Tibial artery (tissue), 4 donors: ENCODE results near the gene SP3.

Experiments
- DNase-seq, 2 donors: peaks; one replicate each; pipeline ENCODE4 v3.0.0-alpha.2; 2019
- H3K27ac ChIP-seq, 2 donors: fragments of 200-600 bp; sonication (generic) in 1 of 2; 1 replicate in 1 of 2; 2 replicates in 1 of 2; pipeline ENCODE4 v1.5.1; 2018 to 2019; ENCODE audit warnings: mild to moderate bottlenecking in 1 of 2
- H3K27me3 ChIP-seq, 2 donors: fragments of 200-600 bp; sonication (generic) in 1 of 2; one replicate each; pipeline versions ENCODE4 v1.5.1 to v1.6.0; 2016 to 2019
- H3K36me3 ChIP-seq, 3 donors: fragments of 200-600 bp; sonication (generic) in 2 of 3; one replicate each; pipeline ENCODE4 v1.5.1; 2016 to 2019; ENCODE audit warnings: mild to moderate bottlenecking in 2 of 3
- H3K4me1 ChIP-seq, 4 donors: fragments of 200-600 bp; sonication (generic) in 2 of 4; 1 replicate in 3 of 4; 2 replicates in 1 of 4; pipeline ENCODE4 v1.5.1; 2016 to 2019
- H3K4me3 ChIP-seq, 2 donors: fragments of 200-600 bp; sonication (generic) in 1 of 2; 1 replicate in 1 of 2; 2 replicates in 1 of 2; pipeline ENCODE4 v1.5.1; 2018 to 2019; ENCODE audit warnings: mild to moderate bottlenecking in 2 of 2
- H3K9me3 ChIP-seq, 3 donors: fragments of 200-600 bp; sonication (generic) in 1 of 3; one replicate each; pipeline ENCODE4 v1.5.1; 2016 to 2019
- intact Hi-C: fragments of 100-400 bp; cut with DNase I; formaldehyde crosslinking; loops from one replicate; pipeline ENCODE4 v1.15.0; 2023; ENCODE audit warnings: low total_unique reads
- TF ChIP-seq, protein P1 (sequence below), 2 experiments: fragments of 200-600 bp in 1 of 2; fragments of 450-650 bp in 1 of 2; IDR thresholded peaks; one replicate each; pipeline ENCODE4 v1.5.1; 2017 to 2019; ENCODE audit warnings: antibody characterized with exemption in 2 of 2, mild to moderate bottlenecking in 1 of 2, moderate library complexity in 1 of 2

The SP3 gene

GRCh38 chr2:173989160-173989883 lies 24.1 kb upstream of the SP3 start:
- Histone ChIP-seq H3K4me1 (peaks cover 11 to 94% (median 74%) of the 10 kb centered on the region in 4 donors), H3K27ac (peak overlapping the region; percentile 72 to 75), H3K36me3 (no peaks in the 10 kb centered on the region), H3K4me3 (no peak overlapping the region), H3K9me3 (no peaks in the 10 kb centered on the region), H3K27me3 (no peaks in the 10 kb centered on the region)
- DNase-seq = peak in 1 of 2 donors; percentile 38
- TF ChIP-seq, protein P1, sequence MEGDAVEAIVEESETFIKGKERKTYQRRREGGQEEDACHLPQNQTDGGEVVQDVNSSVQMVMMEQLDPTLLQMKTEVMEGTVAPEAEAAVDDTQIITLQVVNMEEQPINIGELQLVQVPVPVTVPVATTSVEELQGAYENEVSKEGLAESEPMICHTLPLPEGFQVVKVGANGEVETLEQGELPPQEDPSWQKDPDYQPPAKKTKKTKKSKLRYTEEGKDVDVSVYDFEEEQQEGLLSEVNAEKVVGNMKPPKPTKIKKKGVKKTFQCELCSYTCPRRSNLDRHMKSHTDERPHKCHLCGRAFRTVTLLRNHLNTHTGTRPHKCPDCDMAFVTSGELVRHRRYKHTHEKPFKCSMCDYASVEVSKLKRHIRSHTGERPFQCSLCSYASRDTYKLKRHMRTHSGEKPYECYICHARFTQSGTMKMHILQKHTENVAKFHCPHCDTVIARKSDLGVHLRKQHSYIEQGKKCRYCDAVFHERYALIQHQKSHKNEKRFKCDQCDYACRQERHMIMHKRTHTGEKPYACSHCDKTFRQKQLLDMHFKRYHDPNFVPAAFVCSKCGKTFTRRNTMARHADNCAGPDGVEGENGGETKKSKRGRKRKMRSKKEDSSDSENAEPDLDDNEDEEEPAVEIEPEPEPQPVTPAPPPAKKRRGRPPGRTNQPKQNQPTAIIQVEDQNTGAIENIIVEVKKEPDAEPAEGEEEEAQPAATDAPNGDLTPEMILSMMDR (IDR thresholded peaks at IDR 0.05) = peak; percentile 50 to 76
- intact Hi-C loops = no loop called here

DNA sequence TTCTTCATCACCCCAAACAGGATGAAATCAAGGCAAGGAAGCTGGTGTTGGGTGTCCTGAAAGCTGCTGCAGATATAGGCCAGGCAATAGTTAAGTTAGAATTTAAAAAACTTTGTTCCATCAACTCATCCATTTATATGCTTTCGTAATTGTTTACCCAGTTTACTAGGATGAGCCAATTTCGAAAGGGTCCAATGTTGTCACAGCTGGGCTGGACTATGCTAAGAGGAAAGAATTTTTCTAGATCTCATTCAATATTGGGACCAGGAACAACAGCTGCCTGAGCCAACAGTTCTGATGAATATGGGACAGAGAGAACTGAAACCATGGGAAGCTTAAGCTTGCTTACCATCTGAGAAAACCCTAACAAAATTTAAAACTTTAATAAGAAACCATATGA lies 21.6 kb upstream of the SP3 start:
- Histone ChIP-seq H3K4me1 (peaks cover 11 to 97% (median 80%) of the 10 kb centered on the region in 4 donors), H3K27ac (peak overlapping the region; percentile 69 to 72), H3K36me3 (no peaks in the 10 kb centered on the region), H3K9me3 (no peaks in the 10 kb centered on the region), H3K4me3 (no peak overlapping the region), H3K27me3 (no peaks in the 10 kb centered on the region)
- TF ChIP-seq, protein P1 (IDR thresholded peaks at IDR 0.05) = no peak
- DNase-seq = peak in 1 of 2 donors; percentile 72
- intact Hi-C loops = no loop called here

DNA sequence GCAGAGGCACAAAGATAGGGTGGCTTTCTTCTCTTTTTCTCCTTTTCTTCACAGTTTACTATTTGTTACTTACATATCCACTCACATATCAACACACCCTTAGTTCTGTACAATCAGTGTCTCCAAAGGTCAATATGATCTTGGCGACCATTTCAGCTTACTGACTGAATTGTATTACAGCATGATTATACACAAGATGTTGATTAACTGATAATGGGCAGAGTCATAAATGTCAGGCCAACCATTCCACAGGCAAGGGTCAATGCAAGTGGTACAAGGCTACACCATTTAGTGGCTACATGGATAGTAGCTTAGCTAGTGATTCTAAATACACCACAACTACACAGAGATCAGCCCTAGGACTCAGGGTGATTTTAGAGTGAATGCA lies 20.4 kb upstream of the SP3 start:
- Histone ChIP-seq H3K4me3 (no peak overlapping the region), H3K27ac (peak overlapping the region; percentile 69 to 72), H3K4me1 (peaks cover 8 to 84% (median 68%) of the 10 kb centered on the region in 4 donors), H3K27me3 (no peaks in the 10 kb centered on the region), H3K9me3 (no peaks in the 10 kb centered on the region), H3K36me3 (no peaks in the 10 kb centered on the region)
- intact Hi-C loops = no loop called here
- TF ChIP-seq, protein P1 (IDR thresholded peaks at IDR 0.05) = no peak
- no peak for DNase-seq

DNA sequence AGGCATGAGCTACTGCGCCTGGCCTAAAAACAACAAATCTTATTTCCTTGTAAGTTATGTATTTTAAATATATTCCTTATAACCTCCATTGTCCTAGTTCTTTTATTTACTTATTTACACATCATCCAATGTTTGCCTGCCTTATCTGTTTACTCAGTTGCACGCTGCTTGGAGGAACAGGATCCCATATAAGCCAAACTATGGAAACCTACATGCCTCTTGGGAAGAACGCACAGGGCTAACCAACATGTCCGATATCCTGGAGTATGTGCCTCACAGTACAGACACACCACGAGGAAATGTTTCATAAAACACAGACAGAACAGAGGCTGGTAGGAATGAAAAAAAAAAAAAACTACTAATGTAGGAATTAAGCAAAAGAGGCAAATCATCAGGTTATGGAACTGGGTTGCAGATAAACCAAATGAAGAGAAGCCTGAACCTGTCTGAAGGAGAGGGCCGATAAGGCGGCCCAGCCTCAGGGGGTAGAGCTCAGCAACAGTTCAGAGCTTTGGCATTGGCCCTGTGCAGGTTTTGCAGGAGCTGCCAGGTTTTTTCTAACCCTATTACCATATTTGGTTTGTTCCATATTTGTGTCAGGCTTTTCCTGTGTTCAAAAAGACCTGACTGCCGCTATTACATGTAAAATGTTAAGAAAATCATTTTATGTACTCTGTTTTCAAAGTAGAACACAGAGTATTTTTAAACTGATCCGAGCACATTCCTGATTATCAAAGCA lies 19.9 kb upstream of the SP3 start:
- intact Hi-C loops = no loop called here
- DNase-seq = no peak
- TF ChIP-seq, protein P1 (IDR thresholded peaks at IDR 0.05) = no peak
- H3K9me3 ChIP-seq = no peaks in the 10 kb centered on the region
- no peak overlapping the region for H3K4me3 ChIP-seq
- peak overlapping the region; percentile 69 to 72 for H3K27ac ChIP-seq
- H3K36me3 ChIP-seq = no peaks in the 10 kb centered on the region
- H3K27me3 ChIP-seq = no peaks in the 10 kb centered on the region
- peaks cover 3 to 81% (median 65%) of the 10 kb centered on the region in 4 donors for H3K4me1 ChIP-seq

- H3K9me3 ChIP-seq = no peaks in the 10 kb centered on the region
Measured at GRCh38 chr2:173983391-173983871, 18.3 kb upstream of the SP3 start.

More at GRCh38 chr2:173983391-173983871, 18.3 kb upstream of the SP3 start:
- intact Hi-C loops = no loop called here
- Histone ChIP-seq H3K36me3 (no peaks in the 10 kb centered on the region), H3K4me3 (no peak overlapping the region), H3K27me3 (no peaks in the 10 kb centered on the region), H3K4me1 (peaks cover 0 to 76% (median 58%) of the 10 kb centered on the region in 4 donors), H3K27ac (peak overlapping the region; percentile 69 to 72)
- TF ChIP-seq, protein P1 (IDR thresholded peaks at IDR 0.05) = no peak
- DNase-seq = no peak
